ENCODE measurements around the gene SCO2.

Gene SCO2

DNA sequence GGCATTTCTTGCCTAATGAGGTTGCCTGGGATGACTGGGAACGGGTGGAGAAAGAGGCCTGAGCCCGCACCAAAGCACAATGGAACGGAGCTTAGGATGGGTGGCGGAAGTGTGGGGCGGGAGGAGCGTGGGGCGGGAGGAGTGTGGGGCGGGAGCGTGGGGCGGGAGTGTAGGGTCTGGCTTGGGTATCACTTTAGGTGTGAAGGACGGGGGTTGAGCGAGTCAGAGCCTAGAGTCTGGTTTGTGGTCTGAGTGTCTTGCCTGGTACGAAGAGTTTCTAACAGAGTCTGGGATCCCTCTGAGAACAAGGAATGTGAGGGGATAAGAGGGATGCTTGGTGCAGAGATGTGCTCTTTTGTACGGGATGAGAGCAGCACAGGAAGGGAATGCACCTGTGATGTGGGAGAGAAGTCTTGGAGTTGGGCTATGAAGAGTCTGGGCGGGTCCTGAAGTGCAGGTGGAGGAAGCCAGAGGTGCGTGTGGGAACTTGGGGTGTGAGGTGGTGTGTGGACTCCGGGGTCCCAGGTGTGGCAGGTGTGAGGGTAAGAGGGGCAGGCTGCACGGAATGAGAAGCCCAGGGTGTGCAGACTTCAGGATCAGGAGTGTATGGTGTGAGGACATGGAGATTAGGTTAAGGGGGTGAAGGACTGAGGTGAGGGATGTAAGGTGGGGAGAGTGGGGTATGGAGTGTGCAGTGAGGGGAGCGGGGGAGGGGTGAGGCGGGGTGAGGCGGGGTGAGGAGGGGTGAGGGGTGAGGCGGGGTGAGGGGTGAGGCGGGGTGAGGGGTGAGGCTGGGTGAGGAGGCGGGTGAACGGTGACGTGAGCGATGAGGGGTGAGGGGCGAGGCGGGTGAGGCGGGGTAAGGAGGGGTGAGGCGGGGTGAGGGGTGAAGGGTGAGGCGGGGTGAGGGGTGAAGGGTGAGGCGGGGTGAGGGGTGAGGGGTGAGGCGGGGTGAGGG lies 36.3 kb upstream of the SCO2 start:
- no peaks in the 10 kb centered on the region for H3K9me3 Mint-ChIP-seq
- peak overlapping the region; percentile 70 for H3K4me3 Mint-ChIP-seq
- ATAC-seq = no peak

DNA sequence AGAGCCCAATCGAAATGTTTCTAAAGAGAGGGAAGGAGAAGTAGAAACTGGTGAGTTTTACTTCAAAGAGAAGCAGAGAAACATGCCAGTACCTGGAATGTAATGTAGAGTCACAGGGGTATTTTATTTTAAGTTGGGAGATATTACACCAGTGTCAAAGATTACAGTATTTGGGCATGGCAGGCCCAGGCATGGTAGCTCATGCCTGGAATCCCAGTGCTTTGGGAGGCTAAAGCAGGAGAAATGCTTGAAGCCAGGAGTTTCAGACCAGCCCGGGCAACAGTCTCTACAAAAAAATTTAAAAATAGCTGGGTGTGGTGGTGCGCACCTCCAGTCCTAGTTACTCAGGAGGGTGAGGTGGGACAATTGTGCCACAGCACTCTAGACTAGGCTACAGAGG lies 34.6 kb upstream of the SCO2 start:
- ATAC-seq (no peak), DNase-seq (ENCODE audit: low spot score in 2 of 2) (no peak)
- Mint-ChIP-seq H3K4me3 (no peak overlapping the region), H3K9me3 (no peaks in the 10 kb centered on the region), H3K4me1 (peaks cover 24% of the 10 kb centered on the region), H3K36me3 (no peaks in the 10 kb centered on the region), H3K27ac (no peak overlapping the region)

More for the DNA sequence above, 36.3 kb upstream of the SCO2 start:
- H3K36me3 Mint-ChIP-seq = no peaks in the 10 kb centered on the region
- peak overlapping the region; percentile 91 for H3K27ac Mint-ChIP-seq
- no peak for DNase-seq (ENCODE audit: low spot score in 2 of 2)
- peaks cover 24% of the 10 kb centered on the region for H3K4me1 Mint-ChIP-seq

DNA sequence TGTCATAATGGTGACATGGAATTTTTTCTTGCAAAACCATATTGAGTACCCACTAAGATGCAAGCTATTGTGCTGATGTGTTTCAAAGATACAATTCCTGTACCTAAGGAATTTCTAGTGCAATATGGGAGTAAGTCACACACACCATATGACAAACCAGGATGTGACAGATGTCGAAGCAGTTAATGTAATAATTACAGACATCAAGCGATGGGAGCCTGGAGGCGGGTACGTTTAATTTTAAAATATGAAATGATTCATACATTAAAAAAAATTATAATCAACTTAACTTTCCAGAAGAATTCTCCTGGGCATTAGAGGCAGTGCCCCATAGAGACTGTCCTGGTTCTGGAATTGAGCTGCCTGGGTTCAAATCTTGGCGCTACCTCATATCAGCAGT lies 31.3 kb upstream of the SCO2 start:
- Mint-ChIP-seq H3K4me1 (peaks cover 10% of the 10 kb centered on the region), H3K9me3 (no peaks in the 10 kb centered on the region), H3K27ac (no peak overlapping the region), H3K36me3 (no peaks in the 10 kb centered on the region), H3K4me3 (no peak overlapping the region)
- ATAC-seq (no peak), DNase-seq (ENCODE audit: low spot score in 2 of 2) (no peak)

DNA sequence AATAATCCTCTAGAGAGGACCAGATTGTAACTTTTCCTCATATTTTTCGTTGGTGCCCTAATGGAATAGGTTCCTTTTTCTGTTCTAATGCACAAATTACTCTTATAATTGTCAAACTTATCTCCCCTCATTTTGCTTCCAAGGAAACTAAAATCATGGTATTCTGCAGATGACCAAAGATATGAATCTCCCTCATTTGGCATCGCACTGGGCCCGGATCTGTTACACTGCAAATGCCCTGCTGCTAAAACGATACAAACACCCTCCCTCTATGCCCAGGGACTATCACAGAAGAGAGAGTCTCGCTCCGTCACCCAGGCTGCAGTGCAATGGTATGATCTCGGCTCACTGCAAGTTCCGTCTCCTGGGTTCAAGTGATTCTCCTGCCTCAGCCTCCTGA lies 27.9 kb upstream of the SCO2 start:
- Mint-ChIP-seq H3K4me1 (peaks cover 13% of the 10 kb centered on the region), H3K4me3 (no peak overlapping the region), H3K27ac (no peak overlapping the region), H3K9me3 (no peaks in the 10 kb centered on the region), H3K36me3 (no peaks in the 10 kb centered on the region)
- DNase-seq (ENCODE audit: low spot score in 2 of 2) = no peak
- no peak for ATAC-seq

DNA sequence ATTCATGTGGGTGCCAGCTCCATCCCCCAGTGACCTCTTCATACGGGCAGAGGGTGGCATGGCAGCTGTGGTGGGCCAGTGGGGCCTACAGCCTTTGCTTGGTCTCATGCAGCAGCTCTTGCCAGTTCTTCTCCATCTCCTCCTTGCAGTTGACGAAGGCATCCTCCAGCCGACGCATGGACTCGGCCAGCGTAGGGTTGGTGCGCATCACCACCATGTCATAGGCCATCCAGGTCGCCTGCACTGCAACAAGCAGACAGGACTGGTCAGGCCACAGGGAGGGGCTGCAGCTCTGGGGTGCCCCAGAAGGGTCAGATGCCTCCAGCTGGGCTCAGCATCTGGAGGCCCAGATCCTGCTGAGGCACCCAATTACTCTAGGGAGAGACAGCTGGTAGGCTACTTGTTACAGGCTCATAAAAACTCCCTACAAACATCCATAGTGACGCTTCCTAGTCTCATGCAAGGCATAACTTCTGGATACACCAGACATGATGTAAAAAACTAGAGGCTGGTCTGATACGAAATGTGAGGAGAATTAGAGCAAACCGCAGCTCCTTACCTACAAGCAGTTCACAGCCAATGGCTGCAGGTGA lies 25.9 kb upstream of the SCO2 start:
- peak overlapping the region; percentile 72 for H3K4me3 Mint-ChIP-seq
- no peaks in the 10 kb centered on the region for H3K9me3 Mint-ChIP-seq
- no peaks in the 10 kb centered on the region for H3K36me3 Mint-ChIP-seq
- no peak overlapping the region for H3K27ac Mint-ChIP-seq
- H3K4me1 Mint-ChIP-seq = peaks cover 14% of the 10 kb centered on the region
- ATAC-seq (no peak), DNase-seq (ENCODE audit: low spot score in 2 of 2) (no peak)

DNA sequence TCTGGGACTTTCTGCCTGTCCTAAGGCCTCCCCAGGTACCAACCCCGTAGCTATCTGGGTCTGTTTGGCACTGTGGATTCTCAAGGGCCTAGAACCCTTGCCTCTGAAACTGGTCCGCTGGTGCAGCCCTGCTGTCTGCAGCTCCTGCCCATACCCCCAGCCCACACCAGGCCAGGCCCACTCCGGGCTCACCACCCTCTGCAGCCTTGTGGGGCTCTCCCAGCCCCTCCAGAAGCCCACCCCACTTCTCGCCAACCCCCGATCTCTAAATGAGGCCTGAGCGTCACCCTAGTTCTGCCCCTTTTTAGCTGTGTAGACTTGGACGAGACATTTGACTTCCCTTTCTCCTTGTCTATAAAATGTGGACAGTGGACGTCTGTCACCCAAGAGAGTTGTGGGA lies 25.0 kb upstream of the SCO2 start:
- Mint-ChIP-seq H3K9me3 (no peaks in the 10 kb centered on the region), H3K4me1 (peaks cover 22% of the 10 kb centered on the region), H3K27ac (peak overlapping the region; percentile 92), H3K4me3 (peak overlapping the region; percentile 72), H3K36me3 (peaks cover 4% of the 10 kb centered on the region)
- ATAC-seq = no peak
- DNase-seq (ENCODE audit: low spot score in 2 of 2) = no peak

DNA sequence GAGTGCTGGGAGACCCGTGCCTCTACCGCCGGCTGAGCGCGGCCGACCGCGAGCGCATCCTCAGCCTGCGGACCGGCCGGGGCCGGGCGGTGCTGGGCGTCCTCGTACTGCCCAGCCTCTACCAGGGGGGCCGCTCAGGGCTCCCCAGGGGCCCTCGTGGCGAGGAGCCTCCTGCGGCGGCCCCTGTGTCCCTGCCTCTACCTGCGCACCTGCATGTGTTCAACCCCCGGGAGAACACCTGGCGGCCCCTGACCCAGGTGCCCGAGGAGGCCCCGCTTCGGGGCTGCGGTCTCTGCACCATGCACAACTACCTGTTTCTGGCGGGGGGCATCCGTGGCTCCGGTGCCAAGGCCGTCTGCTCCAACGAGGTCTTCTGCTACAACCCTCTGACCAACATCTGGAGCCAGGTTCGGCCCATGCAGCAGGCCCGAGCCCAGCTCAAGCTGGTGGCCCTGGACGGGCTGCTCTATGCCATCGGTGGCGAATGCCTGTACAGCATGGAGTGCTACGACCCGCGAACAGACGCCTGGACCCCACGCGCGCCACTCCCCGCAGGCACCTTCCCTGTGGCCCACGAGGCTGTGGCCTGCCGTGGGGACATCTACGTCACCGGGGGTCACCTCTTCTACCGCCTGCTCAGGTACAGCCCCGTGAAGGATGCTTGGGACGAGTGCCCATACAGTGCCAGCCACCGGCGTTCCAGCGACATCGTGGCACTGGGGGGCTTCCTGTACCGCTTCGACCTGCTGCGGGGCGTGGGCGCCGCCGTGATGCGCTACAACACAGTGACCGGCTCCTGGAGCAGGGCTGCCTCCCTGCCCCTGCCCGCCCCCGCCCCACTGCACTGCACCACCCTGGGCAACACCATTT lies 23.8 kb upstream of the SCO2 start:
- Mint-ChIP-seq H3K9me3 (no peaks in the 10 kb centered on the region), H3K27ac (peak overlapping the region; percentile 92), H3K36me3 (peaks cover 9% of the 10 kb centered on the region), H3K4me1 (peaks cover 35% of the 10 kb centered on the region), H3K4me3 (peak overlapping the region; percentile 72)
- DNase-seq (ENCODE audit: low spot score in 2 of 2) (no peak), ATAC-seq (peak; percentile 32)

DNA sequence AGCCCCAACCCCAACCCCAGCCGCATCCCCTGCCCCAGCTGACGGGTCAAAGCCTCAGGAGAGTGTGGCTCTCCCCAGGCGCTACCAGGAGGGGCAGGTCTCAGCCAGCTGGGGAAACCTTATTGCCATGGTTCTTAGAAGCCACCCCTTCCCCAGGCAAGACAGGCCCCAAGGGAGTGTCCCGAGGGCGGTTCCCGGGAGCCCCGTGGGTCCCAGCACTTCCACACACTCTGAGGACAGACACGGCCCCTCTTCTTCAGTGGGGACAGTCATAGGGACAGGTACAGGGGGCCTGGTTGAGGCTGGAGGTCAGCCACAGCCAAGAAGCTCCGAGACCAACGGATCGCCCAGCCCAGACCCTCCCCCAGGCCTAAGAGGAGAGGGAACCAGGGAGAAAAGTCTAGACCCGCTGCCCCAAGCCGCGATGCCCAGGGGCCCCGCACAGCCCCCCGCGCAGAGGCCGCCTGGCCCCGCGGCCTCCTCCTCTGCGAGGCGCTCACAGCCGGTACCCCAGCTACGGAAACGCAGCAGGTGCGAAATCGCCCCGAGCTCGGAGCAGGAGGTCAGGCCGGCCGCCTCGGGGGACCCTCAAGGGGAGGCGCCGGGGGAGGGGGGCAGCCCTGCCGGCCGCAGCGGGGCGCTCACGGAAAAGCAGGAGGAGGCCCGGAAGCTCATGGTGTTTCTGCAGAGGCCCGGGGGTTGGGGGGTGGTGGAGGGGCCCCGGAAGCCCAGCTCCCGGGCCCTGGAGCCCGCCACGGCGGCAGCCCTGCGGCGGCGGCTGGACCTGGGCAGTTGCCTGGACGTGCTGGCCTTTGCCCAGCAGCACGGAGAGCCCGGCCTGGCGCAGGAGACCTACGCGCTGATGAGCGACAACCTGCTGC lies 22.9 kb upstream of the SCO2 start:
- Mint-ChIP-seq H3K4me1 (peaks cover 38% of the 10 kb centered on the region), H3K9me3 (no peaks in the 10 kb centered on the region), H3K36me3 (peaks cover 9% of the 10 kb centered on the region), H3K4me3 (peak overlapping the region; percentile 72), H3K27ac (peak overlapping the region; percentile 79)
- DNase-seq (ENCODE audit: low spot score in 2 of 2) = peak in 1 of 2 donors; percentile 76
- ATAC-seq = peak; percentile 60

DNA sequence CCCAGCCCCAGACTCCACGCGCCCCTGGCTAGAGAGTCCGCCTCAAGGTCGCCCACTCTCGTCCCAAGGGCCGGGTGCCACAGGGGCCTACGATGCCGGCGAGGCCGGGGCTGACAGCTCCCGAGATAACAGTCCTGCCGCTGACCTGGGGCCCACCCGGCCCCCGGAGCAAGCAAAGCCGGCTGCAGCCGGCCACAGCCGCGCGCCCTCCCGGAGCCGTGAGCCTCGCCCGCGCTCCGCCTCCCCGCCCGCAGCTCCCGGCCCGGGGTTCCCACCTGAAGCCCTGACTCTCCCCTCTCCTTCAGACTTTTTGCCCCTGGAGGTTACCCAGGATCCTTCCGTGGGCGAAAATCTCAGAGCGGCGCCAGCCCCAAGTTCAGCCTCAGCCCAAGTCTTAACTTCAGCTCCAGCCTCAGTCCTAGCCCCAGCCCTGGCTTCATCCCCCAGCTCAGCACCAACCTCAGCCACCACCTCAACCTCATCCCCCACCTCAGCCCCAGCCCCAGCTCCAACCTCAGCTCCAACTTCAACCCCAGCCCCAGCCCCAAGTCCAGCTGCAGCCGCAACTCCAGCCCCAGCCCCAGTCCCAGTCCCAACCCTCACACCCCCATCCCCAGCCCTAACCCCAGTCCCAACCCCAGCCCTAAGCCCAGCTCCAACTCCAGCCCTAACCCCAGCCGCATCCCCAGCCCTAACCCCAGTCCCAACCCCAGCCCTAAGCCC lies 22.0 kb upstream of the SCO2 start:
- H3K4me3 Mint-ChIP-seq = peak overlapping the region; percentile 72
- peak overlapping the region; percentile 79 for H3K27ac Mint-ChIP-seq
- peaks cover 42% of the 10 kb centered on the region for H3K4me1 Mint-ChIP-seq
- peaks cover 12% of the 10 kb centered on the region for H3K36me3 Mint-ChIP-seq
- ATAC-seq (no peak), DNase-seq (ENCODE audit: low spot score in 2 of 2) (no peak)
- no peaks in the 10 kb centered on the region for H3K9me3 Mint-ChIP-seq

DNA sequence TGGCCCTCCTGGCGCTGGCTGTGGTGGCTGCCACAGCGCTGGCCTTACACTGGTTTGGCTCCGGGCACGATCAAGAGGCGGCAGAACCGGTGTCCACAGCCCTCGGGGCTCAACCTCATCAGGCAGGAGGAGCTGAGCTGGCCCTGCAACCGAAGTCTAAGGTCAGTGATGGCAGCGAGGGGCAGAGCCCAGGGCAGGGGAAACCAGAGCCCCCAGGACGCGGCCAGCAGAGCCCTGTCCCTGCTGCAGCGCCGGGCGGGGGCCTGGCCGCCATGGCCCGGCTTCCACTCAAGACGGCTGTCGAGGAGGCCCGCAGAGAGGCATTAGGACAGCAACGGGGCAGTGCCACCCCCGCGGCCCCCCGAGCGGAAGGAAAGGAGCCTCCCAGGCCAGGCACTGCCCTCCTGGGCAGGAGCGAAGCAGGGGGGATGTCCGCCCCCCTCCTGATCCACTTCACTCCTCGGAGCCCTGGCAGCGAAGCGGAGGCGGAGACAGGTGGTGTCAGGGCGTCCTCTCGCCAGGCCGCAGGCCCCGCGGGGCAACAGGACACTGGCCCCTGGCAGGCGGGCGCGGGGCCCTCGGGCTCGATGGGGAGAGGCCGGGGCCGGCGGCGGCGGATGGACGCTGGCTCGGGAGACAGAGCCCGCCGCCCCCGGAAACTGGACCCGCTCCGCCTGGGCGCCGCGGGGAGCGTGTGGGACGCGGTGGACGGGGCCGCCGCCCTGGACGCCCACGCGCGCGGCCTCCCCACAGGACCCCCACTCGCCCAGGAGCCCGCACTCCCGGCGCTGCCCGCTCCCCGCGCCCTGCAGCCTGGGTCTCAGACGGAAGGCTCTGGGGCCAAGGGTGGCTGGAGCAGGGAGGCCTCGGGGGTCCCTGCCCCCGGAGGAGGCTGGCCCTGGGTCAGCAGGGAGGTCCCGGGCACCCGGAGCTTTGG lies 21.2 kb upstream of the SCO2 start:
- H3K4me1 Mint-ChIP-seq = peaks cover 50% of the 10 kb centered on the region
- peak overlapping the region; percentile 64 for H3K4me3 Mint-ChIP-seq
- H3K9me3 Mint-ChIP-seq = no peaks in the 10 kb centered on the region
- H3K36me3 Mint-ChIP-seq = peaks cover 15% of the 10 kb centered on the region
- peak overlapping the region; percentile 85 for H3K27ac Mint-ChIP-seq
- ATAC-seq = no peak
- DNase-seq (ENCODE audit: low spot score in 2 of 2) = no peak

DNA sequence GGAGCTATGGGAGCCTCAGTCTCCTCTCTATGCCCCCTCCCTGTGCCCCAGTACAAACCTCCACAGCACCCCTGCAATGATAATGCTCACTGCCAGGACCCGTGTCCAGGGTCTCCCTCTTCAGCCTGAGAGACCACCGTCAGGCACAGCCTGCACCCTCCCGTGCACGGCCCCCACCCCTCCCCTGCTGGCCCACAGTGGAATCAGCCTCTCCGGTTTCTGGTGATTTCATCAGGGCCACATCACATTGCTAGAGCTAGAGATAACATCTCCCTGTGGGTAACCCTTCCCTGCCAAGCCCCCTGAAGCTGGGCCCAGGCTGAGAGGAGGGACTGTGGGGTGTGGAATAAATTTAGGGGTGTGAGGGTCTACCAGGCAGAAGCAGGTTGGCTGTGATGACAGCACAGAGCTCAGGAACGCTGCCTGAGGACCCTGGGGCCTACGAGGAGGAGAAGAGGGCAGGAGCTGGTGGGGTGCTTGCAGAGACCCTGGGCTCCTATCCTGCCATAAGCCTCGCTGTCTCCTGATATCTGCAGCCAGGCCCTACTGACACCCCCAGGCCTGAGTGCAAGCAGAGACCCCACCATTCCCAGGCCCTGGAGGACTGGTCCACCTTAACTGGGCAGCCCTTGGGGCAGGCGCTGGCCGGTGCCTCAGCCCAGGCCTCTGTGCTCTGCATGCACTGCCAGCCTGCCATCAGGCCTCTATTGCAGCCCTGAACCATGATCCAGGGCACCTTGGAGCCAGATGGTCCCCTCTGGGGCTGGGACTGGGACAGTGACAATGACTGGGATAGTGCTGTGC lies 20.3 kb upstream of the SCO2 start, which contains the start of gene KLHDC7B:
TSS of gene KLHDC7B (plus strand) at position 378 of the 804 bp plus-strand sequence. CDS start at position 723, 345 bp downstream.
- Mint-ChIP-seq H3K4me3 (peak within 1 kb of the TSS; percentile 64), H3K27ac (peak within 1 kb of the TSS; percentile 85), H3K9me3 (no peaks in the 10 kb centered on the region), H3K36me3 (peaks cover 15% of the 10 kb centered on the region), H3K4me1 (peaks cover 57% of the 10 kb centered on the region)
- DNase-seq (ENCODE audit: low spot score in 2 of 2) = no peak
- ATAC-seq = peak; percentile 5

DNA sequence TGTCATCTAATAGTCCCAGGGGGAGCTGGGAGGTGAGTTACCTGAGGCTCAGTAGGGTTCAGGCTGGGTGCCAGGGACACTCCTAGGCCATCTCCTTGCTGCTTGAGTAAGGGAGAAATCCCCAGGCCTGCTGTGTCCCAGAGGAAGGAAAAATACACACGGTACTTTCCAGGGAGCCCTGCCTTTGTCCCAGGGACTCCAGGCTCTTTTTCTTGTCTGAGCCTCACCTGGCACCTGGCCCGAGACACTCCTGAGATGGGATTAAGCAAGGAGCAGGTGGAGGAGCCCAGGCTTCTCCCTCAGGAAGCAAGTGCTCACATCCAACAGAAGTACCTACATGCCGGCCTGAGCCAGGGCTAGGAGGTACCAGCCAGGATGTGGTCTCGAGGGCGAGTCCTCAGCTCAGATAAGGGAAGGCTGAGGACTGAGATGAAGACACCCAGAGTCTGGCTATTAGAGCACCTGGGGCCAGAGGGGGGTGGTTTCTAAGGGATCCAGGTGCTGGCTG lies 19.4 kb upstream of the SCO2 start:
- Mint-ChIP-seq H3K4me1 (peaks cover 56% of the 10 kb centered on the region), H3K9me3 (no peaks in the 10 kb centered on the region), H3K36me3 (peaks cover 16% of the 10 kb centered on the region), H3K4me3 (peak overlapping the region; percentile 64), H3K27ac (peak overlapping the region; percentile 85)
- no peak for DNase-seq (ENCODE audit: low spot score in 2 of 2)
- peak; percentile 11 for ATAC-seq

All from stimulated activated effector memory CD8-positive, alpha-beta T cell treated with anti-CD3 and anti-CD28 coated beads, Interleukin-12 subunit alpha, Interleukin-12 subunit beta, amount 100 ng/mL, for 72 hours (primary cell).